ENCODE results near the gene RHOB. TPM values are rescaled to one million over a fixed set of nuclear protein-coding genes. Genes with fewer than 3 reads are reported as not detected.

Gene RHOB
- polyA plus RNA-seq, 1 donor from 2014 or later = 205 TPM

- no peak for TF ChIP-seq SMC3 (conservative IDR thresholded peaks at IDR 0.05; ENCODE audit: poor library complexity)
- TF ChIP-seq EP300 (conservative IDR thresholded peaks at IDR 0.05; ENCODE audit: poor library complexity, severe bottlenecking) = no peak
- no peak for TF ChIP-seq EZH2 (IDR thresholded peaks at IDR 0.05; ENCODE audit: borderline replicate concordance, insufficient read depth, low read length, poor library complexity, severe bottlenecking)
- TF ChIP-seq TAF1 (IDR thresholded peaks at IDR 0.05; ENCODE audit: low read depth) = no peak
- no peaks in the 10 kb centered on the region for H3K9me2 ChIP-seq (ENCODE audit: insufficient read depth, low read length)
These were observed 7.4 kb downstream of the RHOB start for GRCh38 chr2:20454036-20454981.

GRCh38 chr2:20455076-20455587 is 8.3 kb downstream of the RHOB start:
- no peaks in the 10 kb centered on the region for H3K9me2 ChIP-seq (ENCODE audit: insufficient read depth, low read length)
- peaks cover 5% of the 10 kb centered on the region for H4K20me1 ChIP-seq (ENCODE audit: insufficient read depth)
- H3K27ac ChIP-seq (ENCODE audit: low read length) = no peak overlapping the region
- no peak overlapping the region for H3K4me2 ChIP-seq (ENCODE audit: low read length)
- H3K27me3 ChIP-seq (ENCODE audit: insufficient read depth, low read depth, low read length) = no peaks in the 10 kb centered on the region
- no peak for TF ChIP-seq REST (IDR thresholded peaks at IDR 0.05; ENCODE audit: borderline replicate concordance)
- no peak for TF ChIP-seq RAD21 (conservative IDR thresholded peaks at IDR 0.05)
- H3K9ac ChIP-seq (ENCODE audit: low read length) = no peak overlapping the region
- H3K9me3 ChIP-seq (ENCODE audit: low read length) = no peaks in the 10 kb centered on the region
- H2AFZ ChIP-seq (ENCODE audit: low read depth, low read length) = no peak overlapping the region
- peaks cover 2% of the 10 kb centered on the region for H3K79me2 ChIP-seq (replicated peaks; ENCODE audit: insufficient read depth, low read length)
- no peak overlapping the region for H3K4me3 ChIP-seq (ENCODE audit: low read length)
- H3K36me3 ChIP-seq (ENCODE audit: insufficient read depth, low read length) = no peaks in the 10 kb centered on the region
- no peaks in the 10 kb centered on the region for H3F3A ChIP-seq (ENCODE audit: insufficient read depth, low read length, poor library complexity, severe bottlenecking)

More at GRCh38 chr2:20454036-20454981, 7.4 kb downstream of the RHOB start:
- no peak overlapping the region for H3K4me2 ChIP-seq (ENCODE audit: low read length)
- H3F3A ChIP-seq (ENCODE audit: insufficient read depth, low read length, poor library complexity, severe bottlenecking) = no peaks in the 10 kb centered on the region
- H3K4me3 ChIP-seq (ENCODE audit: low read length) = no peak overlapping the region
- H3K27me3 ChIP-seq (ENCODE audit: insufficient read depth, low read depth, low read length) = no peaks in the 10 kb centered on the region
- peaks cover 11% of the 10 kb centered on the region for H4K20me1 ChIP-seq (ENCODE audit: insufficient read depth)
- H3K79me2 ChIP-seq (replicated peaks; ENCODE audit: insufficient read depth, low read length) = peaks cover 10% of the 10 kb centered on the region
- H3K27ac ChIP-seq (ENCODE audit: low read length) = no peak overlapping the region
- H3K9me3 ChIP-seq (ENCODE audit: low read length) = no peaks in the 10 kb centered on the region
- H2AFZ ChIP-seq (ENCODE audit: low read depth, low read length) = no peak overlapping the region
- no peaks in the 10 kb centered on the region for H3K36me3 ChIP-seq (ENCODE audit: insufficient read depth, low read length)
- no peak overlapping the region for H3K9ac ChIP-seq (ENCODE audit: low read length)

DNA sequence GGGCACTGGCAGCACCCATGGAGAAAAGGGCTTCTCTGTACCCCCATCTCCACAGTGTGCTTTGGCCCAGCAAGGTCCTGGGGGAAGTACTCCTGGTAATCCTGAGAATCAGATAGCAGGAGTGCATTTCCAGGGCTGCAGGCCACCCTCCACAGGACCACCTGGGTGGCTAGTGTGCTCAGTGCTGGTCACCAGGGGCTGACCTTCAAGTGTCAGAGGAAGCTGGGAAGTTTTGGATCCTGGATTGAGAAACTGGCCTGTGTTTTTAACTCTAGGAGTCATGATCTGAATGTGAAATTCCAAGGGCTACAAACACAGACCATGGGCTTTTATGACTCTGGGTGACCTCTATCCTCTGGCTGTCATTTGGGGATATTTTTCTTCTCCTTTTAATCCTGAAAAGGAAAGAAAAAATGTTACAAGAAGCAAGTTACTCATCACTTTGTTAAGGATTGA is 9.3 kb downstream of the RHOB start:
- Histone ChIP-seq H3K79me2 (replicated peaks; ENCODE audit: insufficient read depth, low read length) (no peaks in the 10 kb centered on the region), H3K9ac (ENCODE audit: low read length) (no peak overlapping the region), H3K9me2 (ENCODE audit: insufficient read depth, low read length) (no peaks in the 10 kb centered on the region), H3K36me3 (ENCODE audit: insufficient read depth, low read length) (no peaks in the 10 kb centered on the region), H4K20me1 (ENCODE audit: insufficient read depth) (no peaks in the 10 kb centered on the region), H3K27me3 (ENCODE audit: insufficient read depth, low read depth, low read length) (no peaks in the 10 kb centered on the region), H3K4me2 (ENCODE audit: low read length) (no peak overlapping the region), H3K4me3 (ENCODE audit: low read length) (no peak overlapping the region), H3K9me3 (ENCODE audit: low read length) (no peaks in the 10 kb centered on the region), H3F3A (ENCODE audit: insufficient read depth, low read length, poor library complexity, severe bottlenecking) (no peaks in the 10 kb centered on the region), H2AFZ (ENCODE audit: low read depth, low read length) (no peak overlapping the region), H3K27ac (ENCODE audit: low read length) (no peak overlapping the region)
- TF ChIP-seq, protein P1, sequence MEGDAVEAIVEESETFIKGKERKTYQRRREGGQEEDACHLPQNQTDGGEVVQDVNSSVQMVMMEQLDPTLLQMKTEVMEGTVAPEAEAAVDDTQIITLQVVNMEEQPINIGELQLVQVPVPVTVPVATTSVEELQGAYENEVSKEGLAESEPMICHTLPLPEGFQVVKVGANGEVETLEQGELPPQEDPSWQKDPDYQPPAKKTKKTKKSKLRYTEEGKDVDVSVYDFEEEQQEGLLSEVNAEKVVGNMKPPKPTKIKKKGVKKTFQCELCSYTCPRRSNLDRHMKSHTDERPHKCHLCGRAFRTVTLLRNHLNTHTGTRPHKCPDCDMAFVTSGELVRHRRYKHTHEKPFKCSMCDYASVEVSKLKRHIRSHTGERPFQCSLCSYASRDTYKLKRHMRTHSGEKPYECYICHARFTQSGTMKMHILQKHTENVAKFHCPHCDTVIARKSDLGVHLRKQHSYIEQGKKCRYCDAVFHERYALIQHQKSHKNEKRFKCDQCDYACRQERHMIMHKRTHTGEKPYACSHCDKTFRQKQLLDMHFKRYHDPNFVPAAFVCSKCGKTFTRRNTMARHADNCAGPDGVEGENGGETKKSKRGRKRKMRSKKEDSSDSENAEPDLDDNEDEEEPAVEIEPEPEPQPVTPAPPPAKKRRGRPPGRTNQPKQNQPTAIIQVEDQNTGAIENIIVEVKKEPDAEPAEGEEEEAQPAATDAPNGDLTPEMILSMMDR (IDR thresholded peaks at IDR 0.05; ENCODE audit: poor library complexity, severe bottlenecking) = no peak
- TF ChIP-seq RAD21 (conservative IDR thresholded peaks at IDR 0.05) = no peak
- TF ChIP-seq SMC3 (conservative IDR thresholded peaks at IDR 0.05; ENCODE audit: poor library complexity) = no peak
- TF ChIP-seq REST (IDR thresholded peaks at IDR 0.05; ENCODE audit: borderline replicate concordance) = no peak
- no peak for TF ChIP-seq POLR2AphosphoS5 (IDR thresholded peaks at IDR 0.05)
- TF ChIP-seq EP300 (conservative IDR thresholded peaks at IDR 0.05; ENCODE audit: poor library complexity, severe bottlenecking) = no peak
- no peak for TF ChIP-seq EZH2 (IDR thresholded peaks at IDR 0.05; ENCODE audit: borderline replicate concordance, insufficient read depth, low read length, poor library complexity, severe bottlenecking)
- TF ChIP-seq MXI1 (conservative IDR thresholded peaks at IDR 0.05; ENCODE audit: poor library complexity, severe bottlenecking) = no peak
- TF ChIP-seq TAF1 (IDR thresholded peaks at IDR 0.05; ENCODE audit: low read depth) = no peak
